LHCN-M2 (cell line): Measurements from ENCODE around the gene JCAD. TPM values are rescaled to one million over a fixed set of nuclear protein-coding genes. Genes with fewer than 3 reads are reported as not detected.
"Not testable (repeated sequence)": the region's sequence is repeated elsewhere in the genome, so short reads cannot be mapped to it uniquely, and the experiment has no call there.

Source experiments
- DNase-seq: peaks from one replicate; pipeline ENCODE4 v3.0.0-alpha.2; 2012; ENCODE audit warnings: low read depth
- total RNA-seq: library from RNA; depleted of rRNA; stranded (reverse); fragments of >200 nt; gene quantifications from 2 replicates; pipeline ENCODE4 v1.2.3, GENCODE V29; 2014

The JCAD gene
- total RNA-seq, 1 experiment from 2014 or later: 12.8 TPM

DNA sequence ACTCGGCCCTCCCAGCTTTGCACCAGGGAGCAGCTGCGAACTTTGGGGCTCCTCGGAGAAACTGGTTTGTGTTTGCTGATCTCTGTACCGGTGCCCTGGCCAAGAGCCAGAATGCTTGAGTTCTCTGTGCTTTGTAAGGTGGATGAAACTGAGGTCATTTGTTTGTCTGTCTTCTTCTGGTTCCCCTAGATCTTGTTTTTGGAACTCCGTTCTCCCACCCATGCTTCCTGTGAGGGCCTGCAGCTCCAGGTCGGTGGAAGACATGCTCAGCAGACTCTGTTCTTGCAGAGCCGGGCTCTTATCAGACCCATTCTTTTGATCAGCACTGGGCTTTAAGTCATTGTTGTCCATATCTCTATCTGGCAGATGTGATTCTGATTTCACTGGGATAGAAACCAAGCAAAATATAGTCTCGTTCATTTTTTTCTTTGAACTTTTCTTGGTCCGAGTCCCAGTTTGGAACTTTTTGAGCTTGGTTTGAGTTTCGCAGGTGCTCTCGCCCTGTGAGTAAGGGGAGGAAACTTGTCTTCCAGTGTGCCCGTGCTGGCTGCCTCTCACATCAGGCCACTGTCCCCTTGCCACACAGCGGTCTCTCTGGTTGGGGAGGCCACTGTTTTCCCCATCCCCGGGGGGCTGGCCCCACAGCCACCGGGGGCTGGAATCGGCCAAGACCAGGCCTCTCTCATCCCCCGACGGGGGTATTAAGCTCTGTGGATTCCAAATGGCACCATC lies 31.2 kb downstream of the JCAD start:
- no peak for DNase-seq

- no peak for DNase-seq
These were observed 32.1 kb downstream of the JCAD start for GRCh38 chr10:30027057-30028005.

DNA sequence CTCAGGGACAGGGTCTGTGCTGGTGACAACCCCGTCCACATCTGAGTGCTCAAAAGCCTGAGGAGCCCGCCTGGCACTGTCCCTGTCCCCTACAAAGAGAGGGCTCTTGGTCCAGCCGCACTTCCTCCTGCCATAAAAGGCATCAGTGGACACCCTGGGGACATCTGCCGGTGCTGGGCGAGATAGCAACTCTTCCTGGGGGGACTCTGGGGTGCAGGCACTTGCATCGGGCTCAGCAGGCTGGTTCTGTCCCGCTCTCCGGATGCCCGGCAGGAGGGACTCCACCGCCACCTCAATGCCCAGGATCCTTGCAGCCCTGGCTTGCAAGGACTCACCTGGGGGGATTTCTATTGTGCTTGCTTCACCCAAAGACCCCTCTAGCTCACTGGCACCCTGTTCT lies 32.8 kb downstream of the JCAD start:
- no peak for DNase-seq

DNA sequence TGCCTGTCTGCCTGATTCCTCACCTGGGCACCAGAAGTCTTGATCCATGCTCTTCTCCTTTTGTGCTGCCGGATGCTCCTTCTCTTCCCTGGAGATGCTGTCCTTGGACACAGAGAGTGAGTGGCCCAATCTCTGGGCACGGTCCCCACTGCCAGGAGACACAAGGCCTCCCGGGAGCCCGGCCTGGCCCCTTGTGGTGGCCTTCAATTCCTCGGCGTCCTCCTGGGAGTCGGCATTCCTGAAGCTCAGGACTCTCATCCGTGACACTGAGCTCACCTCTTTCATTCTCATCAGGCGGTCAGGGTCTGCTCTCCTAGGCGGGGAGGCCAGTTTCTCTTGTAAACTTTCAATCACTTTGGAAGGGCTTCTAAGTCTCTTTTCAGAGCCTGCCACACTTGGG lies 33.3 kb downstream of the JCAD start:
- DNase-seq: no peak

DNA sequence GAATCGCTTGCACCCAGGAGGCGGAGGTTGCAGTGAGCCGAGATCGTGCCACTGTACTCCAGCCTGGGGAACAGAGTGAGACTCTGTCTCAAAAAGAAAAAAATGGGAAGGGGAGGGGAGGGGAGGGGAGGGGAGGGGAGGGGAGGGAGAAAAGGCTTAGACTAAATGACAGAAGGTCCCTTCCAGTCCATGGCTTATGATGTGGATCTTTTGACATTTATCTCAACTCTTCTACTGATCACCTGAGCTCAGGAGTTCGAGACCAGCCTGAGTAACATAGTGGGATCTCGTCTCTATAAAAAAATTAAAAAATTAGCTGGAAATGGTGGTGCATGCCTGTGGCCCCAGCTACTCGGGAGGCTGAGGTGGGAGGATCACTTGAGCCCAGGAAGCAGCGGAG lies 34.0 kb downstream of the JCAD start:
- not testable (repeated sequence) for DNase-seq

GRCh38 chr10:30022590-30022989 lies 36.8 kb downstream of the JCAD start:
- DNase-seq: no peak

GRCh38 chr10:30019468-30019867 lies 39.9 kb downstream of the JCAD start:
- no peak for DNase-seq

DNA sequence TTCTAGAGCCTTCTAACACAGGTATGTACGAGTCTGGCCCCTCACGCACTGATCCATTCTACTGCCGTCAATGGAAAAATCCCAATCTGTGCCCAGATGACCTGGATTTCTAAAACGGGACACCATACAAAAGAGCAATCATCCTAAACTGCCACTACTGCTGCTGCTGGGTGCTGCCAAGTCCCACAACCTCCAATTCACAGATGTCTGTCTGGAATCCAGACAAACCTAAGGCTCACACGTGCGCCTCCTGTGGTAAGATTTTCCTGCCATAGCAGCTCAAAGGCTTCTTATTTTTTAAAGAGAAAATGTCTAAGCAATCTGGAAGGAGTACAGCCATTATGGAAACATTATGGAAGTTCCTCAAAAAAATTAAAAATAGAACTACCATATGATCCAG lies 40.9 kb downstream of the JCAD start:
- no peak for DNase-seq

DNA sequence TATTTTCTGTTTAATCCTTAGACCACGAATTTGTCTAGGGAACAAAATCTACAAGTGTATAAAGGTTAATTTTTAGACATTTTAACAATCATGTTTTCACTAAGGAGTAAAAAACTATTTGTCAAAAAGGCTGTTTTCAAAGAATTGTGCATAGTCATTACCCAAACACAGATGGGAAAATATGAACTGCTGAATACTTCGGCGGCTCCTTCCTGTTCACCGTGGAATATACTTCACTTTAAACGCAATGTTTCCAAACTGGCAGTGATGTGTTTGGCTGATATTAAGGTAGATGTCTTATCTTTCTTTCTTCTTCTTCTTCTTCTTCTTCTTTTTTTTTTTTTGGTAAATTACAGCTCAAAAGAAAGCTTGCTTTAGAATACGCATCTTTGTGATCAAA lies 41.4 kb downstream of the JCAD start:
- DNase-seq: no peak

DNA sequence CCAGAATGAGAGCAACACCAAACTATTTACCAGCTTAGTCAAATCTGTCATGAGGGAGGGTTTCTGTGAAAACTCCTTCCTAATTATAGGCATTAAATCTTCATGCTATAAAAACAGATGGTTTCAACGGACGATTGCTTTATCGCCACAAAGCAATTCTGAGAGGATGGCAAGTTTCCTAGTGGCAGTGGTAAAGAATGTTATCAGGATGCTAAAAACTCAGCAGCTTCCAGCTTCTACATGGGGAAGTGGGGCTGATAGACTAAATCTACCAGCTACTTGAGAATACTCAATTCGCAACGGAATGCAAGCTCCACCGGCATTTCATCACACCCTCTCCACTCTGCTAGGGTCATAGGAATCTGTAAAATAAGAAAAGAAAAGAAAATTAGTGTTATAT lies 41.8 kb downstream of the JCAD start:
- DNase-seq: no peak

- no peak for DNase-seq
These were observed 44.9 kb downstream of the JCAD start for GRCh38 chr10:30014511-30014910.

DNA sequence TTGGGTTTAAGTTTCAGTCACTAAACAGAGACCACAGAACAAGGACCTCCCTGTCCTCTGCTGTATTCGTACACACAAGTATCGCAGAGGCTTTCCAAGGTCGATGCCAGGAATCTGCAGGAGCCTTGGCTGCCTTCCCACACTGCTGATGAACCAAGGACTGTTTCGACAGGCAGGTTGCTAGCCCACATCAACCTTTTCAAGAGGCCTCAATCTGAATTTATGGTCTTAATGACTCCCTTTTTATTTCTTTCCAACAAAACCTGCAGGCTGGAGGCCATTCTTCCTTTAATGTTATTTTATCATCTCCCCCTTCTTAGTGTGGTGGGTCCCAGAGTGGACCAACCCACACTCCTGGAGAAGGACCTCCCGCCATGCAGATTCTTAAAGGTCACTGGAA lies 45.6 kb downstream of the JCAD start:
- DNase-seq: no peak

DNA sequence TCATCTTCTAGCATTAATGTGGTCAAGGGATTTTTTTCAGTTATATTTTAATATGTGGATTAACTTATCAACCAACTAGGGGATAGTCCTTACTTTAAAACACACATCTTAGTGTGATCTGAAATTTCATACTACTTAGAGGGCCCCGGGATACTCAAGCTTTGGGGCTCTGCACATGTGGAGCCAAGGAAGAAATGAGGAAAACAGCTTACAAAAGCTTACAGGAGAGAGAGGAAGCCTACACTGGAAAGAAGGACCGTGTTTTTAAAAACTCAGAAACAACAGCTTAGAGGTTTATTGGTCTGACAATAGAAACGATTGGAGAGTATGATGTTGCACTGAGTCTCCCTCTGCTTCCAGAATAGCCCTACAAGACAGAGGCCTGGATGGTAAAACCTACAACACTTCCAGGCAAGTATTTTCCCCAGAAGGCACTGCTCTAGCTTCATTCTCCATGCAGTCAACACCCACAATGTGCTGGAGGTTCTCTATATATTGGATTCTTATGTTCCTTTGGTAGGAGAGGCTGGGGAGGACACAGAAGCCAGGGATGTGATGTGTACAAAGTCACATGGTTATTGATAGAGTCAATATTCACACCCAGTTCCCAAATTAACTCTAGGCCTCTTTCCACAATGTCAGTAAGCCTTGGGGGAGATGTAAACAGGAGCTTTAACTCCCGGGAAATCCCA lies 47.3 kb downstream of the JCAD start:
- no peak for DNase-seq

GRCh38 chr10:30011396-30011795 lies 48.0 kb downstream of the JCAD start:
- no peak for DNase-seq

GRCh38 chr10:30007406-30007805 lies 52.0 kb downstream of the JCAD start:
- no peak for DNase-seq

GRCh38 chr10:30006410-30006809 lies 53.0 kb downstream of the JCAD start:
- DNase-seq: no peak

GRCh38 chr10:30005116-30005515 lies 54.3 kb downstream of the JCAD start:
- not testable (repeated sequence) for DNase-seq

- DNase-seq: peak; percentile 49
These were observed 56.7 kb downstream of the JCAD start for GRCh38 chr10:30002426-30003266.

DNA sequence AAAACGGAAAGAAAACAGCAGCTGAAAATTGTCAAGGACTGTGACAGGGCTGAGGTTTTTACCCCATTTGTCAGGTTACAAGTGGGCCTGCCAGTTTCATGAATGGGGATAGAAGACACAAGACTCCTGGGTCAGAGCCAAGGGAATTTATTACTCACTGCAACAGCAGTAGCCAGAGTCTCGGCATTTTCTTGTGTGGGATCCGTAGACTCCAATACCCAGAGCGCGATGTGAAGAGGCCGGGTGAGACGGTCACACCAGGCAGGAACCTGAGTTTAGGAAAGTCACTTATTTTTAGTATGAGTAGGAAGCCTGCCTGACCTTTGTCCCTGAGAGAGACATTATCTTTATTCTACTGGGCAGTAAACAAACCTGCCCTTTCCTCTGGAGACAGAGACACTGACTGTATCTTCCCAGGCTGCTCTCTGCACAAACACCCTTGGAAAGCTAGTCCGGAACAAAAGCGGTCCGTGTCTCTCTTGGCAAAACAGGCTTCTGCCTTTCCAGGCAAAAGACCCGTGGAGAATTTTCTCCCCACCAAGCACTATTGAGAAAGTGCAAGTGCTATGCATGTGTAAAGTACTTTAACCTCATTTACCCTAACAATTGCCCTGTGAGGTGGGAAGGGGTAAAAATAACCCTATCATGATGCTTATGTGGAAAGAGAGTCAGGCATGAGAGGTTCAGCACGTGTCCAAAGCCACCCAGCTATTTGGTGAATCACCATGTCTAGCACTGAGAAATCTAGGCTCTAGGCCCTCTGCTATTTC lies 58.4 kb downstream of the JCAD start:
- peak; percentile 78 for DNase-seq

DNA sequence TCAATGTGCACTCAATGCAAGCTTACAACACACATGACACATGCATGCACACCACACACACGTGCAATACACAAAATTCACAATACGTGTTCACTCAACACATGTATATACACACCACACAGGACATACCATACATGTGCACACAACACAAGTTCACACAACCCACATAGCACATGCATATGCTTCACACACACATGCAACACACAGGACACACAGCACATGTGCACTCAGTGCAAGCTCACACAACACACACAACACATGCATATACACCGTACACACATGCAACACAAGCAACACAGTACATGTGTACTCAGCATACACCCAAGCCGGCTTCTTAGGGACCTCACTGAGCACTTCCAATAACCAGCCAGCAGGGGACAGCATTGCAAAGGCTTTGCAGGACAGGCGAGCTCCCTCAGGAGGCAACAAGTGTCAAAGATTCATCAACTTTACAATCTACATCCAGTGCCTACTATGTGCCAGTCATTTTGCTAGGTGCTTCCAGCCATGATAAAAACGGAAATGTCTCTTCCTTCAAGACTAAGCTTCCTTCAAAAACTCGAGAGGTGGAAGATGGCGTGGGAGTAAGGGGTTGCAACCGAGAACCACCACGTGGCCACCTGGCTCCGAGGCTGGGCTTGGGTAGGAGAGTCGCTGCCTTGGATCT lies 61.1 kb downstream of the JCAD start:
- DNase-seq: peak; percentile 75
